MV-4-11 (cell line): Measurements from ENCODE around the gene LMNB1.
A peak's percentile ranks its signal among the peaks of the same experiment; 100 is the strongest.
"Not testable (repeated sequence)": the region's sequence is repeated elsewhere in the genome, so short reads cannot be mapped to it uniquely, and the experiment has no call there.

Experiments
- DNase-seq: peaks from one replicate; lab custom pipeline; 2025; lab: John Stamatoyannopoulos, UW

The LMNB1 gene

DNA sequence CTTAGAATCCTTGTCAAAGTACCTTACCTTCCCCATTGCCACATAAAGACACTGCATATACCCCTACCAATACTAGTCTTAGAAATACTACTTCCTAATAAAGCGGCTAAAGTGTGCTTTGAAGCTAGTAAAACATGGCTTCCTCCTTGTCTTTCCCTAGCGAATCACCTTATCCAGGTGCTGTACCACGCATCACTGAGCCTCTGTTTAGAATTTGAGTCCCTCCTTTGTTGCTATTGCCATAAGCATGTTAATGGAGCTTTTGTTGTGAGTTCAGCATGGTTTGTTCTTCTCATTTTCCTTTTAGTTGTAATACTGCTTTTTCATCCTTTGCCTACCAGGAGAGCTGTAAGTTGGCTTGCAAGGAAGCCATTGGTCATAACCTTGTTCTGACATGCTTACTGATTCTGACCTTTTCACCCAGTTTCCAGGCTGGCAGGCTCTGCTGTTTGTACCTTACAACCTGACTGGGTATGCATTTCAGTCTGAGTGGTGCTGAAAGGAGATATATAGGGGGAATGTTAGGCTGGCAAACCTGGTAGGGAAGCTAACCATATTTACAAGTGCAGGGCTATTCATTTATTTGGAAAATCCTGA is 49.8 kb downstream of the LMNB1 start:
- no peak for DNase-seq

DNA sequence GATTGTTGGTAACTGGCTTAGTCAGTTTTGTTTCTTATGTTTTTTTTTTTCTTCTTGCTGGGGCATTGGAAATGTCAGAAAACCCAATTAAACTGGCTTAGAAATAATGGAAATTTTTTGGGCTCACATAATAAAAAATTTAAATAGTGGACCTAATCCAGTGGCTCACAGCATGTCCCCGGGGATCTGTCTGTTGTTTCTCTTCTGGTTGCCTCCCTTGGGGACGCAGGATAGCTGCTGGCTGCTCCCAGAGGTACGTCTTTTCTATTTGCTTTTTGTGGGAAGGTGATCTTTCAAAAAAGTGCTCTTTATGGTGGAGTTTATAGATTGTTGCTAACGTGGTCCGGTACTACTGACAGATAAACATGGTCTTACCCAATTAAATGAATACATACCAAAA is 52.2 kb downstream of the LMNB1 start:
- DNase-seq: no peak

DNA sequence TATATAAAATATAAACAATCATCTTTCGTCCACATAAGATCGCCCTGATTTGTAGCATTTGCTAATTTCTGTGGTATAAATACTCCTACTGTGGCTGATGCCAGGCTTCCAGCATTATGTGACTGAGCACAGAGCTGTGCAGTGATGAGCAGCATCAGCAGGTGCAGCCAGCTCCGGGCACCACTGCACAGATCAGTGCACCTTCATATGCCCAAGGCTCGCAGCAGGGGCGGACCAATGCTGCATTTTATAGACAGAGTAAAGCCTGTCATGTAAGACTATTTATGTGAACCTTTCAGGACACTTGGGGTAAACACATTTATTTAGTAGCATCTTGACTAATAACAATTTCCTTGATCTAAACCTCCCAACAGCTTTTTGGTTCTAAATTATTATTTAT is 53.1 kb downstream of the LMNB1 start:
- DNase-seq: no peak

DNA sequence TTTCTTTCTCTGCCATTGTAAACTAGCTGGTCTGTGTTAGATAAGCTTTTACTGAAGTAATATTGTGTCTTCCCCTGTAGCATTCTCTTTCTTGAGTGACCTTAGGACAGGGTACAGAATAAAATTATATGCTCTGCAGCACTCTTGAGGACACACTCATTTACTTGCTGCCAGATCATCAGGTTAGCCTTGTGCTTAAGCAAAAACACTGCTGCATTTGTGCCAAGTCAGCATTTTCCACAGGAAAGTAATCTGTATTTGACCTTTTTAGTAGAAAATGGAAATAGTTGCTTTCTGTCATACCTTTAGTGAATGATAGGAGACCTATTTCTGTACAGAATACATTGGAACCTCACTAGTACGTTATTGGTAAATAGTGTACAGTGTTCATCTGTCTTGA is 54.2 kb downstream of the LMNB1 start:
- DNase-seq: no peak

DNA sequence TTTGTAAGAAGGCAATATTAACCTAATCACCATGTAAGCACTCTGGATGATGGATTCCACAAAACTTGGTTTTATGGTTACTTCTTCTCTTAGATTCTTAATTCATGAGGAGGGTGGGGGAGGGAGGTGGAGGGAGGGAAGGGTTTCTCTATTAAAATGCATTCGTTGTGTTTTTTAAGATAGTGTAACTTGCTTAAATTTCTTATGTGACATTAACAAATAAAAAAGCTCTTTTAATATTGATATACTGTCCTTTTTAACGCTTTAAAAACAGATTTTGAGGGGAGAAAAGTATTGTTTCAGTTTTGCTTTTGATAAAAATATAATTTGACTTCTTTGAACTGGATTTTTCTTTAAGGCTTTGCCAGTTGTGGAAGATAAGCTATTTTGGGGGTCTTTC is 59.8 kb downstream of the LMNB1 start:
- no peak for DNase-seq

DNA sequence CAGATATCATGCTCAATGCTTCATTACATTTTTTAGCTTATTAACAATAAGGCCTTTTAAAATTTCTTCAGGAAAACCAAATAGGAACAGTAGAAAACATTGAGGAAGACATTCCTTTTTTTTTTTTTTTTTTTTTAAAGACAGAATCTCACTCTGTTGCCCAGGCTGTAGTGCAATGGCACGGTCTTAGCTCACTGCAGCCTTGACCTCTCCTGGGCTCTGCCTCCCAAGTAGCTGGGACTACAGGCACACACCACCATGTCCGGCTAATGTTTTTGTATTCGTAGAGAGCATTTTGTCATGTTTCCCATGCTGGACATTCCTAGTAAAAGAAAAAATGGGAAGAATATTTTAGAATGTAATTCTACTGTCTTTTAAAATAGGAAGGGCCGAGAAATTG is 60.3 kb downstream of the LMNB1 start:
- DNase-seq: no peak

DNA sequence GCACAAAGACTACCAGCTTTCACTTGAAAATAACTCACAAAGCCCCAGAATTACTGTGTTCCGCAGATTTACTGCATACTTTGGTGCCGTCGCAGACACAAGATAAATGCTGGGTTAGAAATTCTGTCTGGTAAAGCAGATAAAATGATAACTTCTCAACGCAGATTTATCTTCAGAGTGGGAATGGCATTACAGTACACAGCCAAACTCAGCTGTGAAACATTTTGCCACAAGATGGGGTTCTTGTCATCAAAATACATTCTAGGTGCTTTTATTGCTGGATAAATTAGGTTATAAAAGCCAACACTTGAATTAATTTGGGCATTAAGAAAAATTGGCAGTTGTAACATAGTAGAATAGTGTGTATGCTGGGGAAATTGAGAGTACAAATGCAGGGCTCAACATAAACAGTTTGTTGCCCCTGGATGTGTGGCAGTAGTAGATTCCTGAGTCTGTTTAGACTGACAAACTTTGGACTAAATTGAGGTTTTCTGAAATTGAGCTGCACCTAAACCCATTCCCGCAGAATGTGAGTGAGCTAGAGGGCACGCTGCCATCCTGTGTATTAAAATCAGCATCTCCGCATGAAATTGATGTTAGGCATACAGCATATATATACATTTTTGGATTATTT is 61.1 kb downstream of the LMNB1 start:
- DNase-seq: no peak

DNA sequence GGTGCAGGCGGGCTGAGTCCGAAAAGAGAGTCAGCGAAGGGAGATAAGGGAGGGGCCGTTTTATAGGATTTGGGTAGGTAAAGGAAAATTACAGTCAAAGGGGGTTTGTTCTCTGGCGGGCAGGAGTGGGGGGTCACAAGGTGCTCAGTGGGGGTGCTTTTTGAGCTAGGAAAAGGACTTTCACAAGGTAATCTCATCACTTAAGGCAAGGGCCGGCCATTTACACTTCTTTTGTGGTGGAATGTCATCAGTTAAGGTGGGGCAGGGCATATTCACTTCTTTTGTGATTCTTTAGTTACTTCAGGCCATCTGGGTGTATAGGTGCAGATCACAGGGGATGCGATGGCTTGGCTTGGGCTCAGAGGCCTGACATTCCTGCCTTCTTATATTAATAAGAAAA is 62.5 kb downstream of the LMNB1 start:
- not testable (repeated sequence) for DNase-seq

DNA sequence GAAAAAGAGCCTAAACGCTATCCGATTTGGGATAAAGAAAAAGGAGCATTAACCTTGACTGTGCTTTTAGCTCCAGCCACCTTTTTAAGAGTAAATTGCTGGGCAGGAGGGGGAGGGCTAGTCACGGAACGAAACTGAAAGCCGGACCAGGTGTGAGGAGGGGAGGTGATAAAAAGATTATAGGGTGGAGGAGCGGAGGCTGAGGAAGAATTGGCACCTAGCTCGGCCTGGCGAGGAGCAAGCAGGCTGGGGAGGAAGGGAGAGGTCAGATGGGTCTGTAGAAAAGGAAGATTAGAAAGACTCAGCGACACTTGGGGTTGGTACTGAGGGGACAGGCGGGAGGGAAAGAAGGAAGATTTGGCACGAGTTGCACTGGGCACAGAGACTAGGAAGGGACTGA is 66.4 kb downstream of the LMNB1 start:
- DNase-seq: not testable (repeated sequence)

DNA sequence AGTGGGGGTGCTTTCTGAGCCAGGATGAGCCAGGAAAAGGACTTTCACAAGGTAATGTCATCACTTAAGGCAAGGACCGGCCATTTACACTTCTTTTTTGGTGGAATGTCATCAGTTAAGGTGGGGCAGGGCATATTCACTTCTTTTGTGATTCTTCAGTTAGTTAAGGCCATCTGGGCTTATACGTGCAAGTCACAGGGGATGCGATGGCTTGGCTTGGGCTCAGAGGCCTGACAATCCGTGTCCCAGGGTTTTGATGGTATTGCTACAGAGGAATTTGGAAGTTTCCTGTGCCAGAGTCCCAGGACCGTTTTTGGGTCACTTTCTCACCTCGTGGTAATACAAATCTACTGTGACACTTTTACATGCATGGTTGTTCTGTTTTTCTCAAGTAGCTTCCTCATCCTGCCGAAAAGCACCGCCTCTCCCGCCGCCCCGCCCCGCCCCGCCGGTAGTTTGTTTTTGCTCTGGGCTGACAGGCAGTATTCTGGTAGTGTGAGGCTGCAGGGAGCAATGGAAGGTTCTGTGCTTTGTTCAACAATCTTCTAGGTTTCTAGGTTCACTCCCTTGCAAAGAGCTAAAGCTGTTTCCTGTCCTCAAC is 68.6 kb downstream of the LMNB1 start:
- DNase-seq: peak; percentile 57

DNA sequence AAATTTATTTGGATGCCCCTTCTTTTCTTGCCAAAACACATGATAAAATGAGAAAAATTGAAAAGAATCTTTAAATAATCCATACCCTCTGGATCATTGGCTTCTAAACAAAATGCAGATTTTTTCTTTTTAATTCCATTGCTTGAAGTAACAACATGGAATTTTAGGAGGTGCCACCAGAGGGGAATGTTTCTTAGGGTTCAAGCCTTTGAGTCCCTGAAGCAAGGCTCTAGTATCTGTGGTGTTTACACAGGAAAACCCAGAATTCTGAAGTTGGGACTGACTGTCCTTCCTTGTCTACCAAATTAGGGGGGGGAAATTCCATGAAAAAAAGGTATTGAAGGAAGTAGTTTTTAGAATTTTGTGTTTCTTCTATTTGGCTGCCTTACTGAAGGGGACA is 69.4 kb downstream of the LMNB1 start:
- no peak for DNase-seq

DNA sequence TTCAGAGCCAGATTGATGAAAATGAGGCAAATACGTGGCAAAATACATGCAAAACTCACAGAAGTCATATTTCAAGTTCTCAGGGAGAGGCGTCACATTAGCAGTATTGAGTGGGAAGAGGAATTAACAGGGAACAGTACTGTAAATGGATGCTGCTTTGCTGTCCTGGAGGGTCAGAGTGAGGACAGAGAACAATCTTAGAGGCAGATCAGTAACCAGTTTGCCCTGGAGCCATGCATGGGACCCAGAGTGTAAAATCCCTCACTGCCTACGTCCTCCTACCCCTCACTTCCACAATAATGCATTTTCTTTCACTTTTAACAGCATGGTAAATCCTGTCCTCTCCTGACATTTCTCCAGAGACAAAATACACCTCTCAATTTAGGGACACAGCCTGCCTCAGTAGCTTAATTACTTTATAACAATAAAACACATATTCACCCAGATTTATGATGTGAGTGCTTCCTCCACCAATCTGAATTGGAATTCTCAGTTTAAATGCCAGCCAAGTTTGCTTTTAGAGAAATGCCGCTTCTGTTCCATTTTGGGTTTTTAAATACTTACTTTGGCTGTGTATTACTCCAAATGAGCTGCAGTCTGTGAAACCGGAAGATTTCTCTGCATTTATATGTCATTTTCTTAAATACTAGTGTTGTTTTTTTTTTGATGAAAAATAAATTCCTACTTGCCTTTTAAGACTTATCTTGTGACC is 70.0 kb downstream of the LMNB1 start:
- no peak for DNase-seq

DNA sequence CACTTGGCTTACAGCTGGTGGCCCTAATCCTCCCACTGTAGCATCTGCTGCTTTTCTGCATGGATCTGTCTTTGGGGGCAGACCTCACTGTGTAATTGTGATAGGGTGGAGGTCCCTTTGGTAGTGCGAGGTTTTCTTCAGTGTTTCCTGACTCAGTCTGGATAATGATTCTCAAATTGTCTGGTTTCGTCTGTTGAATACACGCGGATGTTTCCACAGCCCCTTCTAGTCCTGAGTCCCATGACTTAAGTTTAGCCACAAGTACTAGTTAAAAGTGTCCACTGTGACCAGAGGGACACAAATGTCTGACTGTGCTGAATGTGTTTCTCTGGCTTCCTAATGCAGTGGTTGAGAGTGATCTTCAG is 70.5 kb downstream of the LMNB1 start:
- DNase-seq: no peak

DNA sequence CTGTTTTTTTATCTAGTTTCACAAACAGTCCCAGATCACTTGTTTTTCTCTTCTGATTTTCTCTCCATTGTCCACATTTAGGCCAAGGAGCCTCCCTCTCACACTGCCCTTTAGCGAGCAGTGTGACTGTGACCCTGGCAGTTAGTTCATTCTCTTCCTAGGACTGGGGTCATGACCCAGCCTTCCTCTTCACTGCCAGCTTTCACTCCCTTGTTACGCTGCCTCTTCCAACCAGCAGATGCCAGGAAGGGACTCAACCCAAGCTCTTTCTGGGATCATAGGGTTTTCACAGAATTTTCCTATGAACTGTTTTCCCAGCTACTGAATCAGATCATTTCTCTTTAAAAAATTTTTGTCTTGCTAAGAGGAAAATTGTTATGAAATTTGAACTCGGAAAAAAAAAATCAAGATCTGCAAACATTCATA is 70.9 kb downstream of the LMNB1 start:
- DNase-seq: no peak

DNA sequence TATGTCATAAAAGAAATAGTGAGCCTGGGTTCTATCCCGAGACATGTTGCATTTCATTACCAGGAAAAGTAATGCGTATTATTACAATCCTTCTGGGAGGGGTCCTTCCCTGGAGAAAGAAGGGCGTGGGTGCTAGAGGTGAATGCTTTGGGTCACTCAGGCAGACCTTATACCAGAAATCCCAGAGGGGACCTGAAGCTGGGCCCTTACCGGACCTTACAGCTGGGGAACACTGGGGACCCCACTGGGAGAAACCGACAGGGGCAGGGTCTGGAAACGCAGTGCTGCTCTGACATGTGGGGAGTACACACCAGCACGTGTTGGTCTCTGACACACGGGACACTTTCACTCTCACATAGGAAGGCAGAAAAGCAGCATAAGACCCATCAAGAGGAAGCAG is 71.3 kb downstream of the LMNB1 start:
- no peak for DNase-seq

DNA sequence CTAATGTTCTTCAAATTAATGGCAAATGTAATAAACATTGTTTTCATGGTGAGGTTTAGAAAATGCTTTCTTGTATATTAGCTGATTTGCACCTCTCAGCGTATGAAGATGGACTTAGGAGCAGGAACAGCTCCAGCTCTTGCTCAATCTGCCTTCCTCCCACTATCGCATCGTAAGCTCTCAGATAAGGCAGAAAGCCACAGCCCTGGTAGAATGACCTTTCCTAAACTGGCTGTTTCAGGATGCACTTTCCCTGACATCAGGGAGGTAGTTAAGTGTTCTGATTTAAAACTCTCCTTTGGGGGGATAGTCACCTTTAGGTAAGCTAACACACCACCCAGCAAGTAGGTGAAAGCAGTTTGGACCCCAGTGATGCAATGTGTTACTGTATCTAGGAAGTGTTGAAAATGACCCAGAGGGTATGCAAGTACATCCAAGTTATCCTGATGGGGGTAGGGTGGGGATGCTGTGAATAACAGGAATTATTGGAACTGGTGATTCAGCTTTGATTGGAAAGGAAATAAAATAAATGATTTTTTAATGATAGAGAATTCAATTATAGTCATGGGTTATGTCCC is 72.3 kb downstream of the LMNB1 start:
- peak; percentile 21 for DNase-seq

DNA sequence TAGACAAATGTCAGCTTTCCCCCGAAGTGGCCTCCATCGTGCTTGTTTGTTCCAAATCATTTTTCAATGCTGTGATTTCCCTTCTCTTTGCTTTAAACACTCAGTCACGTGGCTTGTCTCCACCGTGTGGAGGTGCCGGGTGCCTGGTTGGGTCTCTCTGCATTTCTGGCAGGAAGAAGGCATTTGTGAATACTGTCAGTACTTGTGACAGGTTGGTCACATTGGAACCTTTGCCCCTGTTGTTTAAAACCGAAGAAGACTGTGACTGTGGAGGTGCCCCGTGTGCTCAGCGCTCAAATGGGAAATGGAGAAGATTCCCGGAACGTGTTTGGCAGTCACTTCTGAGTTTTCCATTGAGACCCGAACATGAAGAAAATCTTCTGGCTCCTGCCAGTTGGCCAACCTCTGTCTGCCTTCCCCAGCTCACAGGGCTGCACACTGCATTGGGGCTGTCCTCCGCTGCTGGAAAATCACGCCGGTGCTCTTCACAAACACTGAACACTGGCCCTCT is 74.6 kb downstream of the LMNB1 start:
- no peak for DNase-seq

DNA sequence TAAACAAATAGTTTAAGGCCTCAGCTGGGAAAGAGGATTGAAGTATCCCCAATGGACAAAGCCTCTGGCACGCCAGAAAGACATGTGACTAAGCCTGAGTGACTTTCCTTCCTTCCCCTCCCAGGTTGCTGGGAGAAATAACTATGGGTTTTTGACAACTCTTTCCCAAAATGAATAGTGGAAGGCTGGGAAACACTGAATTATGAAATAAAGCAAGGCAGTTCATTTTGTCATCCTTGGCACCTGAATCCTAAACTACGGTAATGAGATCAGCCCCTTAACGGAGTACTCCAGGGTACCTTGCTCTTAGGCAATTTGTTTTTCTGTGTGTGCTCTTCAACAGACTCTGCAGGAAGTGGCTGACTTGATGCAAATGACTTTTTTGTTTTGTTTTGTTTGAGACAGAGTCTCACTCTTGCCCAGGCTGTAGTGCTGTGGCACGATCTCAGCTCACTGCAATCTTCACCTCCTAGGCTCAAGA is 75.2 kb downstream of the LMNB1 start:
- DNase-seq: no peak

DNA sequence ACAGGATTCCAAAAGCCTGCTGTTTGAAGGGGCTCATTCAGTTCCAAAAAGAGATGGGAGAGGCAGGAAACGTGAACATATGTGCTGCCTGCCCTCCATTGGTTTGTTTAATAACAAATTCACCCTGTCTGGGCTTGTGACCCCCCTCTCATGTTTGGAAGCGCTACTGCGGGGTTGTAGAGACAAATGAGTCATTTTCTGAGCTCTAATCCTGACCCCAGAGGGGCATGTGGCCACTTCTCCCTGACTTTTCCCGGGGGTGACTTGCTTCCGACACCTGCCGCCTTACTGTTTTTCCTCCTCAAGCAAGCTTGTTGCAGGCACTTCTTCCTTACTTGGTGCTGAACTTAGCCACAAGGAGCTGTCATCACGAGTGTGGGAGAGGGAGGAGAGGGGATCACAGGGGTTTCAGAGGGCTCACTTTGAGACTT is 75.9 kb downstream of the LMNB1 start:
- DNase-seq: no peak

DNA sequence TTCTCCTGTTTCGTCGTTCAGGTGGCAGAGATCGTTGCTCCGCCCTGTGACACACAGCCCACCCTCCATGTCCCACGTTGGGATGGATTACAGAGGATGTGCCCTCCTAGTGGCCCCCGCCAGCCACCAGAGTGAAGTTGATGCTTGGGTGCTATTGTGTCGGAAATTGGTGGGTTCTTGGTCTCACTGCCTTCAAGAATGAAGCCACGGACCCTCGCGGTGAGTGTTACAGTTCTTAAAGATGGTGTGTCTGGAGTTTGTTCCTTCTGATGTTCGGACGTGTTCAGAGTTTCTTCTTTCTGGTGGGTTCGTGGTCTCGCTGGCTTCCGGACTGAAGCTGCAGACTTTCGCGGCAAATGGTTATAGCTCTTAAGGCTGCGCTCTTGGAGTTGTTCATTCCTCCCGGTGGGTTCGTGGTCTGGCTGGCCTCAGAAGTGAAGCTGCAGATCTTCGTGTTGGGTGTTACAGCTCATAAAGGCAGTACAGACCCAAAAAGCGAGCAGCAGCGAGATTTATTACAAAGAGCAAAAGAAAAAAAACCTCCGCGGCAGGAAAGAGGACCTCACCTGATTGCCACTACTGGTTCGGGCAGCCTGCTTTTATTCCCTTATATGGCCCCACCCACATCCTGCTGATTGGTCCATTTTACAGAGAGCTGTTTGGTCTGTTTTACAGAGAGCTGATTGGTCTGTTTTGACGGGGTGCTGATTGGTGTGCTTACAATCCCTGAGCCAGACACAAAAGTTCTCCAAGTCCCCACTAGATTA is 76.8 kb downstream of the LMNB1 start:
- DNase-seq: peak; percentile 25

DNA sequence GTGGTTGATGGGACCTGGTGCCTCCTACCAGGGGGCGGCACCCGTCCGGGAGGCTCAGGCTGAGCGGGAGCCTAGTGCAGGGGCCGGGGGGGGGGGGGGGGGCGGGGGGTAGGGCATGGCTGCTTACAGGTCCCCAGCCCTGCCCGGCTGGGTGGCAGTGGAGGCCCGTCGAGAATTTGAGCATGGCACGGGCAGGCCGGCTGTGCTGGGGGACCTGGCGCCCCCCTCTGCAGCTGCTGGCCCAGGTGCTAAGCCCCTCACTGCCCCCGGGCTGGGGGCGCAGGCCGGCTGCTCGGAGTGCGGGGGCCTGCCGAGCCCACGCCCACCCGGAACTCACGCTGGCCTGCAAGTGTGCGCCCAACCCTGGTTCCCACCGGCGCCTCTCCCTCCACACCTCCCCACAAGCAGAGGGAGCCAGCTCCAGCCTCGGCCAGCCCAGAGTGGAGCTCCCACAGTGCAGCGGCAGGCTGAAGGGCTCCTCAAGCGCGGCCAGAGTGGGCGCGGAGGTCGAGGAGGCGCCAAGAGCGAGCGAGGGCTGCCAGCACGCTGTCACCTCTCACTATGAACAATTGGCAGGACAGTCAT is 77.7 kb downstream of the LMNB1 start:
- no peak for DNase-seq
